Measurements from ENCODE around the gene DCLRE1A.

DNA sequence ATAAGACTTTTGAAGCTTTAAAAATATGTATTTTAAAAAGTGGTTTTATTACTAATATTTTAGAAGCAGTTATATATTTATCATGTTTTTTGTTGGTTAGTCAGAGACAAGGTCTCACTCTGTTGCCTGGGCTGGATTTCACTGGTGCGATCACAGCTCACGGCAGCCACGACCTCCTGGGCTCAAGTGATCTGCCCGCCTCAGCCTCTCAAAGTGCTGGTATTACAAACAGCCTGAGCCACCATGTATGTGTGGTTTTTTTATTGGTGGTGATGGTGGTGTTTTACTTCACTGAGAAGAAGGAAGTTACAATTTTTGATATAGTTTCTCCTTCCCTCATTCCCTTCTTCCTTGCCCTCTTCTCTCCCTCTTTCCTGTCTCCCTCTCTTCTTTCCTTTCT lies 14.0 kb upstream of the DCLRE1A start:
- no peak for TF ChIP-seq ZNF561 (tag by site-specific recombination; IDR thresholded peaks at IDR 0.05; ENCODE audit: borderline replicate concordance)
- no peak for TF ChIP-seq ZNF394 (tag by site-specific recombination; IDR thresholded peaks at IDR 0.05; ENCODE audit: borderline replicate concordance)
- TF ChIP-seq, protein P1, sequence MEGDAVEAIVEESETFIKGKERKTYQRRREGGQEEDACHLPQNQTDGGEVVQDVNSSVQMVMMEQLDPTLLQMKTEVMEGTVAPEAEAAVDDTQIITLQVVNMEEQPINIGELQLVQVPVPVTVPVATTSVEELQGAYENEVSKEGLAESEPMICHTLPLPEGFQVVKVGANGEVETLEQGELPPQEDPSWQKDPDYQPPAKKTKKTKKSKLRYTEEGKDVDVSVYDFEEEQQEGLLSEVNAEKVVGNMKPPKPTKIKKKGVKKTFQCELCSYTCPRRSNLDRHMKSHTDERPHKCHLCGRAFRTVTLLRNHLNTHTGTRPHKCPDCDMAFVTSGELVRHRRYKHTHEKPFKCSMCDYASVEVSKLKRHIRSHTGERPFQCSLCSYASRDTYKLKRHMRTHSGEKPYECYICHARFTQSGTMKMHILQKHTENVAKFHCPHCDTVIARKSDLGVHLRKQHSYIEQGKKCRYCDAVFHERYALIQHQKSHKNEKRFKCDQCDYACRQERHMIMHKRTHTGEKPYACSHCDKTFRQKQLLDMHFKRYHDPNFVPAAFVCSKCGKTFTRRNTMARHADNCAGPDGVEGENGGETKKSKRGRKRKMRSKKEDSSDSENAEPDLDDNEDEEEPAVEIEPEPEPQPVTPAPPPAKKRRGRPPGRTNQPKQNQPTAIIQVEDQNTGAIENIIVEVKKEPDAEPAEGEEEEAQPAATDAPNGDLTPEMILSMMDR (tag by site-specific recombination; IDR thresholded peaks at IDR 0.05), result no peak
- TF ChIP-seq ZNF785 (tag by site-specific recombination; IDR thresholded peaks at IDR 0.05), result no peak
- no peak for TF ChIP-seq ZNF768 (tag by site-specific recombination; IDR thresholded peaks at IDR 0.05)
- no peak for TF ChIP-seq ZNF792 (tag by site-specific recombination; IDR thresholded peaks at IDR 0.05)
- no peak for TF ChIP-seq GLI2 (tag by site-specific recombination; IDR thresholded peaks at IDR 0.05; ENCODE audit: borderline replicate concordance, low read depth)
- TF ChIP-seq, protein P2, sequence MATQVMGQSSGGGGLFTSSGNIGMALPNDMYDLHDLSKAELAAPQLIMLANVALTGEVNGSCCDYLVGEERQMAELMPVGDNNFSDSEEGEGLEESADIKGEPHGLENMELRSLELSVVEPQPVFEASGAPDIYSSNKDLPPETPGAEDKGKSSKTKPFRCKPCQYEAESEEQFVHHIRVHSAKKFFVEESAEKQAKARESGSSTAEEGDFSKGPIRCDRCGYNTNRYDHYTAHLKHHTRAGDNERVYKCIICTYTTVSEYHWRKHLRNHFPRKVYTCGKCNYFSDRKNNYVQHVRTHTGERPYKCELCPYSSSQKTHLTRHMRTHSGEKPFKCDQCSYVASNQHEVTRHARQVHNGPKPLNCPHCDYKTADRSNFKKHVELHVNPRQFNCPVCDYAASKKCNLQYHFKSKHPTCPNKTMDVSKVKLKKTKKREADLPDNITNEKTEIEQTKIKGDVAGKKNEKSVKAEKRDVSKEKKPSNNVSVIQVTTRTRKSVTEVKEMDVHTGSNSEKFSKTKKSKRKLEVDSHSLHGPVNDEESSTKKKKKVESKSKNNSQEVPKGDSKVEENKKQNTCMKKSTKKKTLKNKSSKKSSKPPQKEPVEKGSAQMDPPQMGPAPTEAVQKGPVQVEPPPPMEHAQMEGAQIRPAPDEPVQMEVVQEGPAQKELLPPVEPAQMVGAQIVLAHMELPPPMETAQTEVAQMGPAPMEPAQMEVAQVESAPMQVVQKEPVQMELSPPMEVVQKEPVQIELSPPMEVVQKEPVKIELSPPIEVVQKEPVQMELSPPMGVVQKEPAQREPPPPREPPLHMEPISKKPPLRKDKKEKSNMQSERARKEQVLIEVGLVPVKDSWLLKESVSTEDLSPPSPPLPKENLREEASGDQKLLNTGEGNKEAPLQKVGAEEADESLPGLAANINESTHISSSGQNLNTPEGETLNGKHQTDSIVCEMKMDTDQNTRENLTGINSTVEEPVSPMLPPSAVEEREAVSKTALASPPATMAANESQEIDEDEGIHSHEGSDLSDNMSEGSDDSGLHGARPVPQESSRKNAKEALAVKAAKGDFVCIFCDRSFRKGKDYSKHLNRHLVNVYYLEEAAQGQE (tag by site-specific recombination; IDR thresholded peaks at IDR 0.05), result no peak
- TF ChIP-seq ZFP3 (tag by site-specific recombination; IDR thresholded peaks at IDR 0.05; ENCODE audit: low read depth), result no peak
- TF ChIP-seq ZIC2 (tag by site-specific recombination; IDR thresholded peaks at IDR 0.05), result no peak
- no peak for TF ChIP-seq ZNF530 (tag by site-specific recombination; IDR thresholded peaks at IDR 0.05; ENCODE audit: low read depth)
- TF ChIP-seq, protein P3, sequence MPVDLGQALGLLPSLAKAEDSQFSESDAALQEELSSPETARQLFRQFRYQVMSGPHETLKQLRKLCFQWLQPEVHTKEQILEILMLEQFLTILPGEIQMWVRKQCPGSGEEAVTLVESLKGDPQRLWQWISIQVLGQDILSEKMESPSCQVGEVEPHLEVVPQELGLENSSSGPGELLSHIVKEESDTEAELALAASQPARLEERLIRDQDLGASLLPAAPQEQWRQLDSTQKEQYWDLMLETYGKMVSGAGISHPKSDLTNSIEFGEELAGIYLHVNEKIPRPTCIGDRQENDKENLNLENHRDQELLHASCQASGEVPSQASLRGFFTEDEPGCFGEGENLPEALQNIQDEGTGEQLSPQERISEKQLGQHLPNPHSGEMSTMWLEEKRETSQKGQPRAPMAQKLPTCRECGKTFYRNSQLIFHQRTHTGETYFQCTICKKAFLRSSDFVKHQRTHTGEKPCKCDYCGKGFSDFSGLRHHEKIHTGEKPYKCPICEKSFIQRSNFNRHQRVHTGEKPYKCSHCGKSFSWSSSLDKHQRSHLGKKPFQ (tag by site-specific recombination; IDR thresholded peaks at IDR 0.05), result no peak
- no peak for TF ChIP-seq TCF7L2 (IDR thresholded peaks at IDR 0.05; ENCODE audit: borderline replicate concordance, low read depth, low read length)
